Neural cell (in vitro differentiated cells): ENCODE data around the gene RGL3.

ENCODE experiments used
- EZH2 ChIP-seq: fragments of 200-600, 300-800 bp; shearing (Covaris generic), sonication (generic); IDR thresholded peaks from 2 replicates; pipeline ENCODE4 v1.6.1; 2014; ENCODE audit warnings: antibody characterized with exemption, low read length, borderline replicate concordance, mild to moderate bottlenecking; ENCODE audit not compliant: insufficient read depth, poor library complexity, severe bottlenecking
- TF ChIP-seq, protein P1 (sequence below): fragments of 450-650 bp; IDR thresholded peaks from 2 replicates; pipeline ENCODE4 v1.5.1; 2014; ENCODE audit warnings: antibody characterized with exemption, mild to moderate bottlenecking, moderate library complexity; ENCODE audit not compliant: poor library complexity, severe bottlenecking

DNA sequence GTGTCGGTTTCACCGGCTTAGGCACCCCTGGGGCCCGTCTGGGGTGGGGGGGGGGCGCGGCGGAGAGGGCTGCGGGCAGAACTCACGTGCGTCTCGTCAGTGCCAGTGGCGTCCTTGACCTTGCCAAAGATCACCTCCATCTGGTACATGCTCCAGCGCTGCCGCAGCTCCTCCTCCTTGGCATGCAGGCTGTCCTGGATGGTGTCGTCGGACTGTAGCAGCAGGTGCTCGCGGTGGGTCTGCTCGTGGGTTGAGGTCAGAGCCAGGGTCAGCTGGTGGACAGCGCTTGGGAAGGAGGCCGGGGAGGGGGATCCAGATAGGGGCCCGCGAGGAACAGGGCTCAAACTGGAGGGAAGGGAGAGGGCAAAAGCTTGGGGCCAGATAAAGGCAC is 4.7 kb upstream of the RGL3 start:
- TF ChIP-seq, protein P1, sequence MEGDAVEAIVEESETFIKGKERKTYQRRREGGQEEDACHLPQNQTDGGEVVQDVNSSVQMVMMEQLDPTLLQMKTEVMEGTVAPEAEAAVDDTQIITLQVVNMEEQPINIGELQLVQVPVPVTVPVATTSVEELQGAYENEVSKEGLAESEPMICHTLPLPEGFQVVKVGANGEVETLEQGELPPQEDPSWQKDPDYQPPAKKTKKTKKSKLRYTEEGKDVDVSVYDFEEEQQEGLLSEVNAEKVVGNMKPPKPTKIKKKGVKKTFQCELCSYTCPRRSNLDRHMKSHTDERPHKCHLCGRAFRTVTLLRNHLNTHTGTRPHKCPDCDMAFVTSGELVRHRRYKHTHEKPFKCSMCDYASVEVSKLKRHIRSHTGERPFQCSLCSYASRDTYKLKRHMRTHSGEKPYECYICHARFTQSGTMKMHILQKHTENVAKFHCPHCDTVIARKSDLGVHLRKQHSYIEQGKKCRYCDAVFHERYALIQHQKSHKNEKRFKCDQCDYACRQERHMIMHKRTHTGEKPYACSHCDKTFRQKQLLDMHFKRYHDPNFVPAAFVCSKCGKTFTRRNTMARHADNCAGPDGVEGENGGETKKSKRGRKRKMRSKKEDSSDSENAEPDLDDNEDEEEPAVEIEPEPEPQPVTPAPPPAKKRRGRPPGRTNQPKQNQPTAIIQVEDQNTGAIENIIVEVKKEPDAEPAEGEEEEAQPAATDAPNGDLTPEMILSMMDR = no peak
- TF ChIP-seq EZH2 = no peak
